ENCODE results near the gene TP73.
A peak's percentile ranks its signal among the peaks of the same experiment; 100 is the strongest.

TP73 gene

GRCh38 chr1:3776231-3776961 lies 124.1 kb downstream of the TP73 start:
- peak in 1 of 2 experiments; percentile 66 for DNase-seq (ENCODE audit: low read depth in 1 of 2, low spot score in 1 of 2)
- in situ Hi-C loops (cut with HindIII; ENCODE audit: low pct_unique_long_range_greater_than_20kb, low sequenced_read_pairs): no loop called here
- no peak for TF ChIP-seq JUND (IDR thresholded peaks at IDR 0.05; ENCODE audit: low read depth)

GRCh38 chr1:3777078-3777547 lies 124.8 kb downstream of the TP73 start:
- in situ Hi-C loops (cut with HindIII; ENCODE audit: low pct_unique_long_range_greater_than_20kb, low sequenced_read_pairs): no loop called here
- DNase-seq (ENCODE audit: low read depth in 1 of 2, low spot score in 1 of 2): no peak
- no peak for TF ChIP-seq JUND (IDR thresholded peaks at IDR 0.05; ENCODE audit: low read depth)

GRCh38 chr1:3777647-3778589 lies 125.6 kb downstream of the TP73 start:
- DNase-seq (ENCODE audit: low read depth in 1 of 2, low spot score in 1 of 2): no peak
- TF ChIP-seq JUND (IDR thresholded peaks at IDR 0.05; ENCODE audit: low read depth): no peak
- in situ Hi-C loops (cut with HindIII; ENCODE audit: low pct_unique_long_range_greater_than_20kb, low sequenced_read_pairs): no loop called here

- in situ Hi-C loops (cut with HindIII; ENCODE audit: low pct_unique_long_range_greater_than_20kb, low sequenced_read_pairs): no loop called here
- no peak for DNase-seq (ENCODE audit: low read depth in 1 of 2, low spot score in 1 of 2)
- TF ChIP-seq JUND (IDR thresholded peaks at IDR 0.05; ENCODE audit: low read depth): no peak
Measured at GRCh38 chr1:3778590-3779264, 126.4 kb downstream of the TP73 start.

- no peak for DNase-seq (ENCODE audit: low read depth in 1 of 2, low spot score in 1 of 2)
- TF ChIP-seq JUND (IDR thresholded peaks at IDR 0.05; ENCODE audit: low read depth): no peak
- in situ Hi-C loops (cut with HindIII; ENCODE audit: low pct_unique_long_range_greater_than_20kb, low sequenced_read_pairs): no loop called here
Measured at GRCh38 chr1:3779265-3779911, 127.1 kb downstream of the TP73 start.

GRCh38 chr1:3779912-3780416 lies 127.6 kb downstream of the TP73 start:
- in situ Hi-C loops (cut with HindIII; ENCODE audit: low pct_unique_long_range_greater_than_20kb, low sequenced_read_pairs): no loop called here
- DNase-seq (ENCODE audit: low read depth in 1 of 2, low spot score in 1 of 2): no peak
- no peak for TF ChIP-seq JUND (IDR thresholded peaks at IDR 0.05; ENCODE audit: low read depth)

GRCh38 chr1:3780901-3781300 lies 128.6 kb downstream of the TP73 start:
- in situ Hi-C loops (cut with HindIII; ENCODE audit: low pct_unique_long_range_greater_than_20kb, low sequenced_read_pairs): no loop called here
- no peak for TF ChIP-seq JUND (IDR thresholded peaks at IDR 0.05; ENCODE audit: low read depth)
- DNase-seq (ENCODE audit: low read depth in 1 of 2, low spot score in 1 of 2): no peak

GRCh38 chr1:3783651-3784474 lies 131.5 kb downstream of the TP73 start:
- TF ChIP-seq JUND (IDR thresholded peaks at IDR 0.05; ENCODE audit: low read depth): no peak
- in situ Hi-C loops (cut with HindIII; ENCODE audit: low pct_unique_long_range_greater_than_20kb, low sequenced_read_pairs): no loop called here
- DNase-seq (ENCODE audit: low read depth in 1 of 2, low spot score in 1 of 2): no peak

GRCh38 chr1:3785045-3785444 lies 132.7 kb downstream of the TP73 start:
- DNase-seq (ENCODE audit: low read depth in 1 of 2, low spot score in 1 of 2): no peak
- TF ChIP-seq JUND (IDR thresholded peaks at IDR 0.05; ENCODE audit: low read depth): no peak
- in situ Hi-C loops (cut with HindIII; ENCODE audit: low pct_unique_long_range_greater_than_20kb, low sequenced_read_pairs): no loop called here

GRCh38 chr1:3785456-3786157 lies 133.3 kb downstream of the TP73 start:
- DNase-seq (ENCODE audit: low read depth in 1 of 2, low spot score in 1 of 2): no peak
- in situ Hi-C loops (cut with HindIII; ENCODE audit: low pct_unique_long_range_greater_than_20kb, low sequenced_read_pairs): no loop called here
- TF ChIP-seq JUND (IDR thresholded peaks at IDR 0.05; ENCODE audit: low read depth): no peak
